ENCODE results near the gene TSPAN18. TPM values are rescaled to one million over a fixed set of nuclear protein-coding genes. Genes with fewer than 3 reads are reported as not detected.

TSPAN18 gene
- total and polyA plus RNA-seq, 7 donors, result 5.2 to 21.7 (median 8.0) TPM

GRCh38 chr11:44848203-44848962, 121.6 kb downstream of the TSPAN18 start:
- Histone ChIP-seq H3K9me3 (peaks cover 4% of the 10 kb centered on the region), H3K27ac (no peak overlapping the region), H3K36me3 (ENCODE audit: insufficient read depth in 1 of 2, low read depth in 1 of 2) (no peaks in the 10 kb centered on the region), H3K4me1 (no peaks in the 10 kb centered on the region), H3K27me3 (ENCODE audit: insufficient read depth in 3 of 3, low read length in 2 of 3) (no peaks in the 10 kb centered on the region), H3K4me3 (no peak overlapping the region)
- DNase-seq (no peak), ATAC-seq (no peak)
- no peak for TF ChIP-seq CTCF (IDR thresholded peaks at IDR 0.05)
- intact Hi-C loops (cut with DNase I), result no loop called here
- WGBS, 3 donors, result 81 to 89% (median 84%) methylated on average over 11 of the region's 11 CpGs

- Histone ChIP-seq H3K27ac (no peak overlapping the region), H3K4me3 (no peak overlapping the region), H3K27me3 (ENCODE audit: insufficient read depth in 3 of 3, low read length in 2 of 3) (no peaks in the 10 kb centered on the region), H3K36me3 (ENCODE audit: insufficient read depth in 1 of 2, low read depth in 1 of 2) (no peaks in the 10 kb centered on the region), H3K9me3 (peaks cover 4% of the 10 kb centered on the region), H3K4me1 (no peaks in the 10 kb centered on the region)
- intact Hi-C loops (cut with DNase I), result no loop called here
- no peak for ATAC-seq
- TF ChIP-seq CTCF (IDR thresholded peaks at IDR 0.05), result no peak
- WGBS, 3 donors, result 89 to 94% (median 93%) methylated on average over 4 of the region's 4 CpGs
- DNase-seq, result no peak
These were observed 122.2 kb downstream of the TSPAN18 start for GRCh38 chr11:44848963-44849350.

- no peak for TF ChIP-seq CTCF (IDR thresholded peaks at IDR 0.05)
- Histone ChIP-seq H3K27ac (no peak overlapping the region), H3K9me3 (peaks cover 4% of the 10 kb centered on the region), H3K4me1 (no peaks in the 10 kb centered on the region), H3K4me3 (no peak overlapping the region), H3K36me3 (ENCODE audit: insufficient read depth in 1 of 2, low read depth in 1 of 2) (no peaks in the 10 kb centered on the region), H3K27me3 (ENCODE audit: insufficient read depth in 3 of 3, low read length in 2 of 3) (no peaks in the 10 kb centered on the region)
- intact Hi-C loops (cut with DNase I), result no loop called here
- ATAC-seq (no peak), DNase-seq (no peak)
- WGBS, 3 donors, result 75 to 82% (median 82%) methylated on average over 4 of the region's 4 CpGs
These were observed 122.7 kb downstream of the TSPAN18 start for GRCh38 chr11:44849424-44849823.

- no peak for TF ChIP-seq CTCF (IDR thresholded peaks at IDR 0.05)
- H3K27me3 ChIP-seq (ENCODE audit: insufficient read depth in 3 of 3, low read length in 2 of 3), result no peaks in the 10 kb centered on the region
- H3K9me3 ChIP-seq, result peaks cover 4% of the 10 kb centered on the region
- intact Hi-C loops (cut with DNase I), result no loop called here
- no peak overlapping the region for H3K27ac ChIP-seq
- DNase-seq, result no peak
- no peak overlapping the region for H3K4me3 ChIP-seq
- no peak for ATAC-seq
- no peaks in the 10 kb centered on the region for H3K36me3 ChIP-seq (ENCODE audit: insufficient read depth in 1 of 2, low read depth in 1 of 2)
- 54 to 58% (median 54%) methylated on average over 8 of the region's 8 CpGs for WGBS, 3 donors
- H3K4me1 ChIP-seq, result no peaks in the 10 kb centered on the region
These were observed 123.2 kb downstream of the TSPAN18 start for GRCh38 chr11:44849922-44850321.

GRCh38 chr11:44851496-44851895, 124.7 kb downstream of the TSPAN18 start:
- no peak for TF ChIP-seq CTCF (IDR thresholded peaks at IDR 0.05)
- 82 to 86% (median 83%) methylated on average over 4 to 5 of the region's 5 CpGs for WGBS, 3 donors
- Histone ChIP-seq H3K27me3 (ENCODE audit: insufficient read depth in 3 of 3, low read length in 2 of 3) (no peaks in the 10 kb centered on the region), H3K36me3 (ENCODE audit: insufficient read depth in 1 of 2, low read depth in 1 of 2) (no peaks in the 10 kb centered on the region), H3K4me3 (no peak overlapping the region), H3K27ac (no peak overlapping the region), H3K4me1 (no peaks in the 10 kb centered on the region), H3K9me3 (peaks cover 4% of the 10 kb centered on the region)
- ATAC-seq (no peak), DNase-seq (no peak)
- intact Hi-C loops (cut with DNase I), result no loop called here
